Endothelial cell (in vitro differentiated cells): ENCODE results near the gene SLIT1. TPM values are rescaled to one million over a fixed set of nuclear protein-coding genes. Genes with fewer than 3 reads are reported as not detected.

Experiments used
- DNase-seq: peaks from one replicate; pipeline ENCODE4 v3.0.0; 2021; ENCODE audit warnings: low spot score
- H3K27ac Mint-ChIP-seq: one replicate; pipeline ENCODE4 v1.8.0; 2021; ENCODE audit warnings: mixed read lengths, inconsistent platforms; ENCODE audit not compliant: unreplicated experiment
- H3K27me3 Mint-ChIP-seq: one replicate; pipeline ENCODE4 v1.8.0; 2021; ENCODE audit warnings: mild to moderate bottlenecking, moderate library complexity, mixed read lengths, inconsistent platforms; ENCODE audit not compliant: unreplicated experiment
- H3K36me3 Mint-ChIP-seq: one replicate; pipeline ENCODE4 v1.8.0; 2021; ENCODE audit warnings: mild to moderate bottlenecking, low read depth, mixed read lengths, inconsistent platforms; ENCODE audit not compliant: unreplicated experiment
- H3K4me1 Mint-ChIP-seq: one replicate; pipeline ENCODE4 v1.8.0; 2021; ENCODE audit warnings: mild to moderate bottlenecking, mixed read lengths, inconsistent platforms; ENCODE audit not compliant: unreplicated experiment
- H3K4me3 Mint-ChIP-seq: one replicate; pipeline ENCODE4 v1.8.0; 2021; ENCODE audit warnings: mild to moderate bottlenecking, mixed read lengths, inconsistent platforms; ENCODE audit not compliant: unreplicated experiment
- H3K9me3 Mint-ChIP-seq: one replicate; pipeline ENCODE4 v1.8.0; 2021; ENCODE audit warnings: mixed read lengths, inconsistent platforms; ENCODE audit not compliant: unreplicated experiment
- CTCF ChIP-seq: fragments of 200-600 bp; sonication (generic); IDR thresholded peaks from one replicate; pipeline ENCODE4 v1.5.0; 2021; ENCODE audit warnings: antibody characterized with exemption; ENCODE audit not compliant: unreplicated experiment
- total RNA-seq: library from RNA; stranded (reverse); fragmentation: NEBNext Ultra II Directional; extraction: Animal tissue kit (Norgen Biotek cat#: 25700); gene quantifications from one replicate; pipeline ENCODE4 v1.2.1, GENCODE V29; 2021; ENCODE audit not compliant: unreplicated experiment

SLIT1 gene
- total RNA-seq, 1 donor from 2014 or later = 0.54 TPM

DNA sequence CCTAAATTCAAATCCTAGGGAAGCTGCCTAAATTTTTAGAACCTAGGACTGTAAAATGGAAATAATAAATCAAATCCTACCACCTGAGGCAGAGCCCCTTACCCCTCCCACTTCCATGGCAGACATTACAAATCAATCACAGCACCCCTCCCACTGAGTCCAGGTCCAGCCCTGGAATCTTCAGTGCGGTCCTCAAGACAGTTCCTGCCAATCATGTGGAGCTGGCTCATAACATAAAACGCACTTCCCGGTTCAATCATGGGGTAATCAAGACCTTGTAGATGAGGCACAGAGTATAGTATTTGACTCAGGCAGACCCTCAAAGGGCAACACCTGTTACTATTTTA, 157.0 kb downstream of the SLIT1 start:
- no peak overlapping the region for H3K4me3 Mint-ChIP-seq
- H3K36me3 Mint-ChIP-seq = no peaks in the 10 kb centered on the region
- no peaks in the 10 kb centered on the region for H3K4me1 Mint-ChIP-seq
- no peak for DNase-seq
- TF ChIP-seq CTCF = no peak
- H3K27me3 Mint-ChIP-seq = peaks cover 6% of the 10 kb centered on the region
- no peaks in the 10 kb centered on the region for H3K9me3 Mint-ChIP-seq
- H3K27ac Mint-ChIP-seq = no peak overlapping the region

DNA sequence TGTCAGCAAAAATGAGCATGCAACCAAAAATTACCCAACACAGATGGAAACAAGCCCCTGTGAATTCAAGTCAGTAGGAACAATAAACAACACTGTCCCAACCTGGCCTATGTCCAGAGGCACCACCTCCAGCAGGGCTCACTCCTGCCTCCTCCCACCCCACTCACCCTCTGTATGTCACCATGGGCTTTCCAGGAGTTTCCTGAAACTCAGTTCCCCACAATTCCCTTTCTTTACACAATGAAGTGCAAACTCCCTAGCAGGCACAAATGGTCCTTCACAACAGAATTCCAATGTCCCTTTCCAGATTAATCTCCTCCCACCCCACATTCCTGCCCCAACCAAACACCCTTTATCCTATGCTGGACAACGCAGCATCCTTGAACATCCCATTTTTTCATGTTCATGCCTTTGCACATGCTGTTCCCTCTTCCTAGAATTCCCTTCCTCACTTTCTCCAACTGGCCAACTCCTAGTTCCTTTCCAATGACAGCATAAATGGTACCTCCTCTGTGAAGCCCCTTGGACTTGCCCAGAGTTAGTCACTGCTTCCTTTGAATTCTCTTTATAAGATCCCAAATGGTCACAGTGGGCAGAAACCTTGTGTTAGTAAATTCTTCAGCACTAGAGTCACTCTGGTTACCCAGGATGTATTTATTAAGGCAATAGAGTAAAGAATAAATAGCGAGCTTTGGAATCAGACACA, 157.5 kb downstream of the SLIT1 start:
- TF ChIP-seq CTCF = no peak
- DNase-seq = no peak
- no peak overlapping the region for H3K4me3 Mint-ChIP-seq
- H3K36me3 Mint-ChIP-seq = no peaks in the 10 kb centered on the region
- H3K27ac Mint-ChIP-seq = no peak overlapping the region
- no peaks in the 10 kb centered on the region for H3K9me3 Mint-ChIP-seq
- H3K27me3 Mint-ChIP-seq = peaks cover 6% of the 10 kb centered on the region
- H3K4me1 Mint-ChIP-seq = no peaks in the 10 kb centered on the region

DNA sequence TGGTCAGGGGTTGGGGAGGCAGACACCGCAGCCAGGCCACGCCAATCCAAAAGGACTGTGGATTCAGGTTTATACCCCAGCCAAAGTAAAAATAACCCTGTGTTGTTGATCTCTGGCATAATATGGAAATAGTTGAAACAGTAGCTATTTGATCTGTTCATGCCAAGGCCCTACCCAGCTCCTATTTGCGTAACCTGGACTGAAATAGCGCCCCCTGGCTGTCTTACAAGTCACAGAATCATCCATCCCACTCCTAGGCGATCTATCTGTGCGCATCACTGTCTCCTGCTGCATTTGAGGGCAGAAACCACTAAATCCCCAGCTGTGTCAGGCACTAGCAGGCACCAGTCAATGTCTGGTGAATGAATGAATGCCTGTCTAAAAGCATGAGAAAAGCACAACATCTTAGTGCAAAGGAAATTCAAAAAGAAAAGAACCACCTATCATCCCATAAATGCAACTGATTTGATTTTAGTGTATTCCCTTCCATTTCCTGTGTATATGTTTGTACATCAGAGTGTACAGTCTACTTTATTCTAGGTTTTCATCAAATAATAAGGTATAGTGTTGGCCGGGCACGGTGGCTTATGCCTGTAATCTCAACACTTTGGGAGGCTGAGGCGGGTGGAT, 160.0 kb downstream of the SLIT1 start:
- H3K9me3 Mint-ChIP-seq = no peaks in the 10 kb centered on the region
- DNase-seq = peak; percentile 64
- H3K27ac Mint-ChIP-seq = no peak overlapping the region
- peak; percentile 90 for TF ChIP-seq CTCF
- H3K4me1 Mint-ChIP-seq = no peaks in the 10 kb centered on the region
- H3K4me3 Mint-ChIP-seq = no peak overlapping the region
- peaks cover 6% of the 10 kb centered on the region for H3K27me3 Mint-ChIP-seq
- no peaks in the 10 kb centered on the region for H3K36me3 Mint-ChIP-seq

- no peaks in the 10 kb centered on the region for H3K36me3 Mint-ChIP-seq
- no peak overlapping the region for H3K27ac Mint-ChIP-seq
- H3K4me3 Mint-ChIP-seq = no peak overlapping the region
- H3K9me3 Mint-ChIP-seq = no peaks in the 10 kb centered on the region
- no peak for TF ChIP-seq CTCF
- no peak for DNase-seq
- H3K4me1 Mint-ChIP-seq = no peaks in the 10 kb centered on the region
- peaks cover 6% of the 10 kb centered on the region for H3K27me3 Mint-ChIP-seq
These were observed 161.3 kb downstream of the SLIT1 start for GRCh38 chr10:97024168-97025073.
